BJ (cell line): ENCODE results near the gene GRIN1. TPM values are rescaled to one million over a fixed set of nuclear protein-coding genes. Genes with fewer than 3 reads are reported as not detected.

Source experiments
- CTCF ChIA-PET: fragments of 350-600 bp; formaldehyde crosslinking; extraction: SDS; loops from one replicate; lab custom pipeline; 2021; ENCODE audit warnings: antibody characterized with exemption, inconsistent platforms; lab: Yijun Ruan, JAX
- POLR2A ChIA-PET: fragments of 300-600 bp; sonication (Branson Sonifier 250); formaldehyde crosslinking; extraction: SDS; loops from one replicate; lab custom pipeline; 2021; ENCODE audit warnings: antibody characterized with exemption; lab: Charles Lee
- DNase-seq: peaks from one replicate; pipeline ENCODE4 v3.0.0-alpha.2; 2011; ENCODE audit warnings: low read depth
- H3K27me3 ChIP-seq: 2 replicates; pipeline ENCODE4 v1.6.0; 2011; ENCODE audit warnings: low read length; ENCODE audit not compliant: control insufficient read depth, insufficient read depth
- H3K36me3 ChIP-seq: 2 replicates; pipeline ENCODE4 v1.5.1; 2011; ENCODE audit warnings: low read length; ENCODE audit not compliant: control insufficient read depth, insufficient read depth
- H3K4me3 ChIP-seq: 2 replicates; pipeline ENCODE4 v1.5.1; 2011; ENCODE audit warnings: low read depth, mild to moderate bottlenecking, control low read depth, low read length
- CTCF ChIP-seq: IDR thresholded peaks from 2 replicates; pipeline ENCODE4 v1.5.1; 2011; ENCODE audit warnings: low read depth, mild to moderate bottlenecking, control low read depth, inconsistent platforms, low read length, moderate library complexity; ENCODE audit not compliant: insufficient read depth
- polyA plus RNA-seq: library from polyadenylated mRNA; depleted of rRNA; stranded (reverse); fragments of >200 nt; gene quantifications from 2 replicates; pipeline ENCODE4 v1.2.3, GENCODE V29; 2011

The GRIN1 gene
- polyA plus RNA-seq, 1 experiment: 0.10 TPM

DNA sequence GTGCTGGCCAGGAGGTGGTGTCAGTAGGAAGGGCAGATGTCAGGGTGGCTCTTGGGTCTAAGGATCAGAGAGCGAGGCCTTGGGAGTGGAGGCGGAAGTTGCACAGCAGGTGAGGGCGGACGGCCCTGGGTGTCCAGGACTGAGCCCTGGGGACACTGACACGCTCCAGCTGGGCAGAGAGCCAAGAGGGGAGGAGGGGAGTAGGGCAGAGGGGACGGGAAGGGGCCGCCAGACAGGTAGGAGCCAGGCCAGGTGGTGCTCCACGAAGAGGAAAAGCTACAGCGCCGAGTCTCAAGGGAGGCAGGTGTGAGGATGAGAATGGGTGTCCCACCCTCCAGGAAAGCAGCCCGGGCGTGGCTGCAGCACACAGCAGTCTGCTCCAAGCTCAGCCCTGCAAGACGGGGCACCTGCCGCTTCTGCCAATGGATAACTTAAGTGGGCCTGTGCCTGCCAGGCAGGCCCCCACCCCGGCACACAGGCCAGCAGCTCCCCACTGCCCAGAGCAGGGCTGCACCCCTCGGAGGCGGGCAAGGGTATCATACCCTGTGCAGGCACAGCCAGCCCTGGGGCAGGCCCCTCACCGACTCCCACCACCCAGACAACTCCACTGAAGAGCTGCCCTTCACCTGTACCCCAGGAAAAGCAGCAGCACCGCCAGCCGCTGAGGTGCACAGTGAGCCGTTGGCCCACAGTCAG is 56.7 kb downstream of the GRIN1 start:
- no peaks in the 10 kb centered on the region for H3K27me3 ChIP-seq
- H3K4me3 ChIP-seq: no peak overlapping the region
- DNase-seq: no peak
- TF ChIP-seq CTCF: no peak
- H3K36me3 ChIP-seq: peaks cover 10% of the 10 kb centered on the region
- CTCF ChIA-PET: interaction anchor here (1.1 kb wide), 1 partner anchor 32 kb away, joined by 3 read pairs; the partner anchor contains the start of gene RNF224
- POLR2A ChIA-PET: no interaction called here

- no peak for DNase-seq
- H3K27me3 ChIP-seq: no peaks in the 10 kb centered on the region
- ChIA-PET CTCF (interaction anchor here (0.5 to 1.0 kb wide), 2 partner anchors 21 to 146 kb away, joined by 3 read pairs; no protein-coding TSS in a partner anchor), POLR2A (no interaction called here)
- no peaks in the 10 kb centered on the region; the same call in 1 of the 2 replicates for H3K36me3 ChIP-seq
- H3K4me3 ChIP-seq: no peak overlapping the region
- TF ChIP-seq CTCF: no peak
Observed at GRCh38 chr9:137198051-137198901, 59.3 kb downstream of the GRIN1 start.

DNA sequence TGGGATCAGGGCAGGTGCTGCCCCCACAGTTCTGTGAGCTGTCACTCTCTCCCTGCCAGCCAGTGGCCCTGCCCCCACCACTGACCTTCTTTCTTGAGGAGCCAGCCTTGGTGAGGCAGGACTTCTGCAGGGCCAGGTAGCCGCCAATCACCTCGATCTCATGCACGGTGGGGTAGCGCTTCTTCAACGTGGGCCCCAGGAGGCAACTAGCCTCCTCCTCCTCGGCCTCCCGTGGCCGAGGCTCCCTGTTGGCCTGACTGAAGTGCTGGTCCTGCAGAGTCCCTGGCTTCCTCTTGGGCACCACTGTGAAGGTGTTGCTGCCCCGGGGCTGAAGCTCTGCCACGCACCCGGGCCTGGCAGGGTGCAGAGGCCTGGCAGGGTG is 59.9 kb downstream of the GRIN1 start:
- no peak for TF ChIP-seq CTCF
- no peak for DNase-seq
- CTCF ChIA-PET: interaction anchor here (0.8 to 1.0 kb wide), 2 partner anchors 10 to 22 kb away, joined by 3 read pairs; no protein-coding TSS in a partner anchor
- Histone ChIP-seq H3K27me3 (no peaks in the 10 kb centered on the region), H3K4me3 (0 out of 2 replicates have a peak overlapping the region, but pooled peaks have one; percentile 1), H3K36me3 (no peaks in the 10 kb centered on the region; the same call in 1 of the 2 replicates)
- POLR2A ChIA-PET: interaction anchor here (1.0 kb wide), 1 partner anchor 10 kb away, joined by 3 read pairs; no protein-coding TSS in a partner anchor

DNA sequence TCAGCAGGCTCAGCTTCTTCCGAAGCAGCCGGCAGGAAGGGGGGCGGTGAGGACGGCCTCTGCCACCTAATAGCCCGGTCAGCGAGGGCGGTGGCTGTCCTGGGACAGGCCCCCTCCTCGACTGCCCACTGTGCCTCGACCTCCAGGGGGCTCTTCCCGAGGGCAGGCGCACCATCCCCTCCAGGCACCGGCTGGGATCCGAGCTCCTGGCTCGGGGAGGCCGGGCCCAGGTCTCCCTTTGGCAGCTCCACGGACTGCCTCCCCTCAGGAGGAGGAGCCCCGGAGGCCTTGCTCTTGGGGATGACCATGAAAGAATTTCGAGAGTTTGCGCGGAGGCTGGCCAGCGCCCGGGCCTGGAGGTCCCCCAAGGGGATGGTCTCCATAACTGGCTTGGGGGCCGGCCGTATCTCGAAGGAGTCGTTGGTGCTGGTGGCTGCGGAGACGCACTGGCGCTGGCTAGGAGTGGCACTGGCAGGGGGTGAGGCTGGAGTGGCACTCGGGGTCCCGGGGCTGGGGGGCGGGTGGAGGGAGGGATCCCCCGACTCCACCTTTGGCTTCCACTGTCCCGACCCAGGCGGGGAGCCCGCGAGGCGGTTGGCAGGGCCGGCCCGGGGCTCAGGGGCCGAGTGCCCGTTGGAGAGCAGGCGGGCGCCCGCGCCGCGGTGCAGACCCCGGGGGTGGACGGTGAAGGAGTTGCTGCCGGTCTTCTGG is 60.6 kb downstream of the GRIN1 start:
- POLR2A ChIA-PET: interaction anchor here (1.0 kb wide), 1 partner anchor 10 kb away, joined by 3 read pairs; no protein-coding TSS in a partner anchor
- no peak for DNase-seq

More for the DNA sequence above, 60.6 kb downstream of the GRIN1 start:
- CTCF ChIA-PET: interaction anchor here (0.8 to 1.0 kb wide), 2 partner anchors 11 to 22 kb away, joined by 3 read pairs; no protein-coding TSS in a partner anchor
- Histone ChIP-seq H3K27me3 (no peaks in the 10 kb centered on the region), H3K4me3 (peak overlapping the region; percentile 52), H3K36me3 (no peaks in the 10 kb centered on the region; the same call in 1 of the 2 replicates)
- TF ChIP-seq CTCF: no peak
